Activated CD4-positive, alpha-beta T cell treated with anti-CD3 and anti-CD28 coated beads, Interleukin-2, Interleukin-4, amounts not matched to agents 100 ng/mL and 50 ng/mL, durations not matched to agents 16 hours and 8 hours (primary cell): Measurements from ENCODE around the gene KLHL29.

Experiments used
- DNase-seq: peaks from one replicate; pipeline ENCODE4 v3.0.0-alpha.2; 2020; ENCODE audit warnings: low spot score

The KLHL29 gene

GRCh38 chr2:23682481-23682880 lies 297.5 kb downstream of the KLHL29 start:
- no peak for DNase-seq

GRCh38 chr2:23683001-23683400 lies 298.0 kb downstream of the KLHL29 start:
- DNase-seq = no peak

- DNase-seq = no peak
These were observed 299.6 kb downstream of the KLHL29 start for GRCh38 chr2:23684395-23685176.

- DNase-seq = no peak
These were observed 300.2 kb downstream of the KLHL29 start for GRCh38 chr2:23685181-23685580.

- no peak for DNase-seq
These were observed 300.7 kb downstream of the KLHL29 start for GRCh38 chr2:23685706-23686105.

DNA sequence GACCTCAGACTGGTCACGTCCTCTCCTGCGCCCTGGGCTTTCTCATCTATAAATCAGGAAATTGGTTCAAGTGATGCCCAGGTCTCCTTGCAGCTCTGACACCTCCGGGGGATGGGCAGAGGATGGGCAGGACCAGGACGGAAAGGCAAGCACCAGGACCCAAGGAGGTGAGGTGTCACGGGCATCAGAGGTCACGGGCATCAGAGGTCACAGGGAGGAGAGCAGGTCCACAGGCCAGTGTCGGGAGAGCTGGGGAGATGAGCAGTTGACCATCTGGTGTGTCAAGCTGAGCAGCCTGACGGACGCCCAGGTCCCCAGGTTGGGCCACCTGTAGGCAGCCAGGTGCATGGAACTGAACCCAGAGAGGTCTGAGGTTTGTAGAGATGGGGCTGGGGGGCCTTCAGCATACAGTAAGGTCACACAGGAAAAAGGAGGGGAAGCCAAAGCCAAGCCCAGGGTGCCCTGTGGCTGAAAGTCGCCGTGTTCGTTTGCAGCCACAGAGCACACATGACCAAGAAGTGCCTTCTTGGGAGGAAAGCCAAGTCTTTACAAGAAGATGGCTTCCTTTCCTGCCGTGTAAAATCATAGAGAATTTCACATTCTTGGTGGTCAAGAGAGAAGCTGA lies 301.5 kb downstream of the KLHL29 start:
- DNase-seq = no peak

GRCh38 chr2:23687214-23687613 lies 302.2 kb downstream of the KLHL29 start:
- DNase-seq = no peak

- no peak for DNase-seq
These were observed 302.7 kb downstream of the KLHL29 start for GRCh38 chr2:23687713-23688112.

DNA sequence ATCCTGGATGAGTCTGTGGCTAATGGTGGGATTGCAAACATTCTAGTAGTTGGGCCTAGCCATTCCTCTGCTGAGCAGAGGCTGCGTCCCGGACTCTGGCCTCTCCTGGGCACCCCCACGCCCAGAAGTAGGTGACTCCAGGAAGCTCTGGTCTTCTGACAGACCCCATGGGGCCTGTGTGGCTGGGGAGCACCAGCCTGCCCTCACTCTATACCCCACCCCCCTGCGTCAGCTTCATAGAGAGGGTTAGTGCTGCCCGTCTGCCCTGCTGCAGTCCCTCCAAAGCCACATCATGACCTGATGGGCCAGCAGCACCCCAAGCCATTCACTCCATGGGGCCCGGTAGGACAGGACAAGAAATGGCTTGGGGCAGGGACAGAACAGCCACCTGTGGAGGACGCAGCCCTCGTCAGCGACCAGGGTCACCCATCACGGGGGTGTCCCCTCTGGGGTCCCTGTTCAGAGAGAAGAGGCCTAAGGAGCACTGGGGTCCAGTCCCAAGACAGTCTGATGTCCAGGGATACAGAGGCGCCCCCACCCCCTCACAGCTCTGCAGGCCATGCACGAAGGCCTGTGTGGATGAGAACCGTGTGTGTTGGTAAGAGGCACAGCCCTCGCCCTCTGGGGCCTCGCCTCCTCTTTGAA lies 303.6 kb downstream of the KLHL29 start:
- DNase-seq = no peak

GRCh38 chr2:23689131-23689700 lies 304.2 kb downstream of the KLHL29 start:
- no peak for DNase-seq

GRCh38 chr2:23689891-23690290 lies 304.9 kb downstream of the KLHL29 start:
- no peak for DNase-seq

GRCh38 chr2:23690421-23691105 lies 305.6 kb downstream of the KLHL29 start:
- no peak for DNase-seq

- DNase-seq = no peak
These were observed 306.1 kb downstream of the KLHL29 start for GRCh38 chr2:23691106-23691470.

DNA sequence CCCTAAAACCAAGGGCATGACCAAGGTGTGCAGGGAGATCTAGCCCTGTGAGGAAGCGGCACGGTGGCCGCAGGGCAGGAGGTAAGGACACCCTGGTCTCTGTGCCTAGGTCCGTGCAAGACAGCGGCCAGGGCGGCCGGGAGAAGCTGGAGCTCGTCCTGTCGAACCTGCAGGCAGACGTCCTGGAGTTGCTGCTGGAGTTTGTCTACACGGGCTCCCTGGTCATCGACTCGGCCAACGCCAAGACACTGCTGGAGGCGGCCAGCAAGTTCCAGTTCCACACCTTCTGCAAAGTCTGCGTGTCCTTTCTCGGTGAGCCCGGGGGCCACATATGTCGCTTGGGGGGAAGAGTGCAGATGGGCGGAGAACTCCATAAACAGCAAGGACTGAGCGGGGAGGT lies 306.6 kb downstream of the KLHL29 start:
- no peak for DNase-seq

GRCh38 chr2:23692263-23692662 lies 307.3 kb downstream of the KLHL29 start:
- no peak for DNase-seq

DNA sequence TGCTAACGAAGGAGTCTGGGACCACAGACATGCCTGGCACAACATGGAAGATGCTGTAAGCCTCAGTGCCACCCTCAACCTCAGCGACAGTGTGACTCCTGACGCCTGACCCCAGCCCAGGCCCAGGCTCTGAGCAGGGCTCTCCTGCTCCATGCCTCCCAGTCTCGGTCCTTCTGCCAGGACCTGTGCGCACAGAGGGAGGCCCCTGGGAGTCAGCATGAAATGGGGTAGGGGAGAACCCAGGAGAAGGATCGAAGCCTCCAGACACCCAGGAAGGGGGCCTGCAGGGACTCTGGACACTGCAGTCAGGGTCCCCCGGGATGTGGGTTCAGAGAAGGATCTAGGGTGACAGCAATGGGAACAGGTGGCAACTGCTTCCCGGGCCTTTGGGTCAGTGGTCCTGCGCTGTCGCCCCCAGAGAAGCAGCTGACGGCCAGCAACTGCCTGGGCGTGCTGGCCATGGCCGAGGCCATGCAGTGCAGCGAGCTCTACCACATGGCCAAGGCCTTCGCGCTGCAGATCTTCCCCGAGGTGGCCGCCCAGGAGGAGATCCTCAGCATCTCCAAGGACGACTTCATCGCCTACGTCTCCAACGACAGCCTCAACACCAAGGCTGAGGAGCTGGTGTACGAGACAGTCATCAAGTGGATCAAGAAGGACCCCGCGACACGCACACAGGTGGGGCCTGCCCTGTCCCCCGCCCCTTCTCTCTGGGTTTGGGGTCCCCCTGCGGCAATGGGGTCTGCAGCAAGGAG lies 308.0 kb downstream of the KLHL29 start:
- DNase-seq = no peak

- DNase-seq = no peak
These were observed 308.6 kb downstream of the KLHL29 start for GRCh38 chr2:23693606-23693951.

- no peak for DNase-seq
These were observed 309.4 kb downstream of the KLHL29 start for GRCh38 chr2:23694058-23695045.

DNA sequence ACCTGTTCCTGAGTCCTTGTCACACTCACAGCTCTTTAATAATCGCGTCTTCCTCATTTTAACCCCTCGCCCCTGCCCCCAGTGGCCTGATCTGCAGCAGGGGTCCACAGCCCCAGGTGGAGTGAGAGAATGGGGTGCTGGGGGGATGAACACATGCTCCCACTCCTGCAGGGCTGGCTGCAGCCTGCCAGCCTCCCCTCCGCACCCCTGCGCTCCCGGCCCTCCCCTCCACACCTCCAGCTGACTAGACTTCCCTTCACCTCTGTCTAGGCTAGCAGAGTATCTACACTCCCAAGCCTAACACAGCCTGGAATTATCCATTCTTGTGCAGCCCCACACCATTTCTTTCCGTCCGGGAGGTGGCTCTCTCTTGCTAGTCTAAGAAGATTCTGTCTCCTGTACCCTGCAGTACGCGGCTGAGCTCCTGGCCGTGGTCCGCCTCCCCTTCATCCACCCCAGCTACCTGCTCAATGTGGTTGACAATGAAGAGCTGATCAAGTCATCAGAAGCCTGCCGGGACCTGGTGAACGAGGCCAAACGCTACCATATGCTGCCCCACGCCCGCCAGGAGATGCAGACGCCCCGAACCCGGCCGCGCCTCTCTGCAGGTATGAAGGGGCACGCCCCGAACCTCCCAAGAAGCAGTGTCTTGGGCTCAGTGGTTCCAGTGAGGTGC lies 310.4 kb downstream of the KLHL29 start:
- DNase-seq = no peak
